ENCODE data around the gene DESI1.
"Not testable (repeated sequence)": the region's sequence is repeated elsewhere in the genome, so short reads cannot be mapped to it uniquely, and the experiment has no call there.

Gene DESI1

DNA sequence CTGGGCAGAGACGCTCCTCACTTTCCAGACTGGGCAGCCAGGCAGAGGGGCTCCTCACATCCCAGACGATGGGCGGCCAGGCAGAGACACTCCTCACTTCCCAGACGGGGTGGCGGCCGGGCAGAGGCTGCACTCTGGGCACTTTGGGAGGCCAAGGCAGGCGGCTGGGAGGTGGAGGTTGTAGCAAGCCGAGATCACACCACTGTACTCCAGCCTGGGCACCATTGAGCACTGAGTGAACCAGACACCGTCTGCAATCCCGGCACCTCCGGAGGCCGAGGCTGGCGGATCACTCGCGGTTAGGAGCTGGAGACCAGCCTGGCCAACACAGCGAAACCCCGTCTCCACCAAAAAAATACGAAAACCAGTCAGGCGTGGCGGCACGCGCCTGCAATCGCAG, 10.8 kb upstream of the DESI1 start:
- not testable (repeated sequence) for DNase-seq

DNA sequence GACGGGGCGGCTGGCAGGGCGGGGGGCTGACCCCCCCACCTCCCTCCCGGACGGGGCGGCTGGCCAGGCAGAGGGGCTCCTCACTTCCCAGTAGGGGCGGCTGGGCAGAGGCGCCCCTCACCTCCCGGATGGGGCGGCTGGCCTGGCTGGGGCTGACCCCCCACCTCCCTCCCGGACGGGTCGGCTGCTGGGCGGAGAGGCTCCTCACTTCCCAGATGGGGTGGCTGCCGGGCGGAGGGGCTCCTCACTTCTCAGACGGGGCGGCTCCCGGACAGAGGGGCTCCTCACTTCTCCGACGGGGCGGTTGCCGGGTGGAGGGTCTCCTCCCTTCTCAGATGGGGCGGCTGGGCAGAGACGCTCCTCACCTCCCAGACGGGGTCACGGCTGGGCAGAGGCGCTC, 10.3 kb upstream of the DESI1 start:
- not testable (repeated sequence) for DNase-seq

DNA sequence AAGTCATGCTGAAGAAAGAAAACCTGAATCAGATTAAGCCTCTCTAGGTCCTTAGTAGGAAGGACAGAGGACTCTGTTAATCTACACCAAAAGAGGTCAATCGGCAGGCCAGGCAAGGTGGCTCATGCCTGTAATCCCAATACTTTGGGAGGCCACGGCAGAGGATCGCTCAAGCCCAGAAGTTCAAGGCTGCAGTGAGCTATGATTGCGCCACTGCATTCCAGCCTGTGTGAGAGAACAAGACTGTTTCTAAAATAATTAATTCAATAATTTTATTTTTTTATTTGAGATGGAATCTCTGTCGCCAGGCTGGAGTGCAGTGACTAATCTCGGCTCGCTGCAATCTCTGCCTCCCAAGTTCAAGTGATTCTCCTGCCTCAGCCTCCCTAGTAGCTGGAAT, 4.7 kb upstream of the DESI1 start:
- DNase-seq: no peak

DNA sequence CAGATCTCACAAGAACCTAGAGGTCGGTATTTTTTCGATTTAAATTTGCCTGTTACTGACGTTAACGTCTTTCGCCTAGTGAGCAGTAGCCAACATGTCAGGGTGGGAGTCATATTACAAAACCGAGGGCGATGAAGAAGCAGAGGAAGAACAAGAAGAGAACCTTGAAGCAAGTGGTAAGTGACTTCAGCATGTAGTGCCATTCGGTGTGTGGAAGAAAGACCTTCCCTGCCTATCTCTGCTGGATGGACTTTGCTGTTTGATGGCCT, 1.0 kb upstream of the DESI1 start:
- no peak for DNase-seq

DNA sequence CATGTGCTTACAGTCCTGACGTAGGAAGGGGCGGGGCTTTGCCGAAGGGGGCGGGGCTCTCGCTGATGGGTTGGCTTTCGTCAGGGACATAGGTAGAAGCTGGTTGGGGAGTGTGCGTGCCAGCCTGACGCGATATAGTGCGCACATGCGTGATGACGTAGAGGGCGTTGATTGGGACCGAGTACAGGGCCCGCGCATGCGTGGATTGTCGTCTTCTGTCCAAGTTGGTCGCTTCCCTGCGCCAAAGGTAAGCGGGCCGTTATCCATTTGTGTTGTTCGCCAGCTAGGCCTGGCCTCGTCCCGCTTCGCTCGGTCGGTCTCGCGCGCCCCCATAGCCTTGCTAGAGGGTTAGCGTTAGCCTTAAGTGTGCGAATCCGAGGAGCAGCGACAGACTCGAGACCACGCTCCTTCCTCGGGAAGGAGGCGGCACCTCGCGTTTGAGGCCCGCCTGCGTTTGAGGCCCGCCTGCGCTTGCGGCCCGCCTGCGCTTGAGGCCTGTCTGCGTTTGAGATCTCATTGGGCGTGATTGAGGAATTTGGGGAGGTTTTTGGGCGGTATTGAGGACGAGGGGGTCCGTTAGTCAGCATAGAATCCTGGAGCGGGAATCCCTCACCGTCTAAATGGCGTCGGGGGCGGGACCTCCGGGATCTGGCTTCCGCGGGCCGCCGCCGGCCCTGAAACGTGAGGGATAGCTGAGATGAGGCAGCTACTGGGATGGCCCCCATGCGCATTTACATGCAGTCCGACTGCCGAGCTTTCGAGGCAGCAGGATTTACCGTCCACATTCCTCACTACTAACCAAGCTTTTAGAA, 462 bp upstream of the DESI1 start, which contains the start of gene XRCC6:
TSS of gene XRCC6 (plus strand) at position 197 of the 812 bp plus-strand sequence. CDS start 710 bp downstream, outside the sequence.
- peak; percentile 89 for DNase-seq

DNA sequence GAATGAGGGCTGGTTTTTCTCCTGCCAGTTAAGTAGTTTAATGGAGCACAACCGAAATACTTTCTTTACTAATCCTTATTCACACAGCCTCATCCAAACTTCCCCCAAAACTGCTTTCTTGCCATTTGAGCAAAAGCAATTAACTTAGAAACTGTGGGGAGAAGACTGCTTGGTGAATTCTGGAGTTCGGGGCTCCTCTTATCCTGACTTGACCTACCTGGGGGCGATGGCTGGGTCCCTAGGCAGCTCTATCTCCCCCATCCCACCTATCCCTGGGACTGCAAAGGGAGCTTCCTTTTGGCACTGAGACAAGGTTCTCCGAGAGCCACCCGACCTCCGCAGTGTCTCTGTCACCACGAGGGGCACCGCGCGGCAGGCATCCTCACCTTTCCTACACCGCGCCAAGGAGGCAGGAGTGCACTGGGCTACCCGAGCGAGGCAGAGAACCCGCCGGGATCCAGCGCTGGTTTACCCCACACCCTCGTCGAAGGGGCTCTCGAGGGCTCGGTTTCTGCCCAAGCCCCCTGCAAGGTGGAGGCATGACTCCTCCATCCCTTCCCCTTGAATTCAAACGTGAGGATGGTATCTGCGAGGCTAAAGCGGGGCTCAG, 759 bp downstream of the DESI1 start:
- no peak for DNase-seq

DNA sequence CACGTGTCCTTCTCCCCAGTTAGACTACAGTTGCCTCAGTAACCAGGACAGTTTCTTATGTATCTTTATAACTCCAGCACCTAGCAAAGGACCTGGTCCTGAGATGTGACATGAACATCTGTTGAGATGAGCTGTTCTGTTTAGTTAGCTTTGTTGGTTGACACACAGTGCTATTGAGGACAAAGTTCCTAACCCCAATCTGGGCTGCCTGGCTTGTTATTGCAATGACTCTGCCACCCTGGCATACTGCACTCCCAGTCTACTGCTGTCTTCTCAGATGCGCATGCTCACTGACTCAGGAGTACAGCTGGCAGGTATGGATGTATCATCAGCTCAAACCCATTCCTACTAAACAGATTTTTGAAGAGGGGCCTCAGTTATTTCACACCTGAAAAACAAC, 7.4 kb downstream of the DESI1 start:
- DNase-seq: no peak

DNA sequence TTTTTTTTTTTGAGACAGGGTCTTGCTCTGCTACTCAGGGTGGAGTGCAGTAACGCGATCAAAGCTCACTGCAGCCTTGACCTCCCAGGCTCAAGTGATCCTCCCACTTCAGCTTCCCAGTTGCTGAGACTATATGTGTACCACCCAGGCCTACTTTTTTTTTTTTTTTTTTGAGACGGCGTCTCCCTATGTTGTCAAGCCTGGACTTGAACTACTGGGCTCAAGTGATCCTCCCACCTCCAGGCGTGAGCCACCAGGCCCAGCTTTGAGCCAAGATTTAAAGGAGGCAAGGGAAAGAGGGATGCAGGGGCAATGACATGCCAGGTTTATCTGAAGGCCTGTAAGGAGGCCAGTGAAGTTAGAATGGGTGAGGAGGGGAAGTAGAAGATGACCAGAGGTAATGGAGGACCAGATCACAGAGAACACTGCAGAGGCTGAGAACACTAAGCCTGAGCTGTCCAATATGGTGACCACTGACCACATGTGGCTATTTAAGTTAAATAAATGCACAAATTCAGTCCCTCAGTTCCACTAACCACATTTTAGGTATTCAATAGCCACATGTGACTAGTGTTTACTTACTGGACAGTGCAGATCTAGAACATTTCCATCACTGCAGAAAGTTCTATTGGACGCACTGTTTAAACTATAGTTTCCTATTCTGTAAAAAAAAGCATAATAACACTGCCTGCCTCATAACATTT, 8.1 kb downstream of the DESI1 start:
- no peak for DNase-seq

DNA sequence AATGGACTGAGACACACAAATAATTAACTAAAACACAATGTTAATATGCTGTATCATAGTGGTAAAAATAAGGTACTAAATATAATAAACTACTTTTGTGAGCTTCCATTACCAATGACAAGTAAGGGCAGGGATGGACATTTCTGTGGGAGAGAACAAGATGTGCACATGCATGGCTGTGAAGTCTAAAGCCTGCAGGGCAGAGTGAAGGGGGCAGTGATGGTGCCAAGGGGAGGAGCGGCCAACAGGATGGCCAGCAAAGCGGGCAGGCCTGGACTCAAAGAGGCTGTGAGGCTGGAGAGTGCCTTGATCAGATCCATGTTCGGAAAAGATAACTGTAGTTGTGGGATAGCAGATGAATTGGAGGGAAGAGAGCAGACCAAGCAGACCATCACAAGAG, 12.5 kb downstream of the DESI1 start:
- DNase-seq: no peak

DNA sequence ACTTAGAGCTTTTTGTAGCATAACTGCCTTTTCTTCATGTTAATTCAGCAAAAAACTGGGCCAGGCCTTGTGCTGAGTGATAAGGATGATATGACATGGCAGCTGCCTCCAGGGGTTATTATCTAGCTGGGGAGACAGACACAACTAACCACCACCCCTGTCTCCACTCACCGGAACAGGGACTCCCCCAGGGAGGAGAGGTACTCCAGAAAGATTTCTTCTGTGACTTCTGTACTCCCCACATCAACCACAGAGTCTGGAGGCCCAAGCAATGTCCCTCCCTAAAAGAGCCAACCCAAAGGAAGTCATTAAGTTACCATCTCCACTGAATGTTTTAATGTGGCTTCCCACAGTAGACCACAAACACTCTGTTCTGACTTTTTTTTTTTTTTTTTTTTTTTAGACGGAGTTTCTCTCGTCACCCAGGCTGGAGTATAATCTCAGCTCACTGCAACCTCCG, 16.9 kb downstream of the DESI1 start:
- no peak for DNase-seq

DNA sequence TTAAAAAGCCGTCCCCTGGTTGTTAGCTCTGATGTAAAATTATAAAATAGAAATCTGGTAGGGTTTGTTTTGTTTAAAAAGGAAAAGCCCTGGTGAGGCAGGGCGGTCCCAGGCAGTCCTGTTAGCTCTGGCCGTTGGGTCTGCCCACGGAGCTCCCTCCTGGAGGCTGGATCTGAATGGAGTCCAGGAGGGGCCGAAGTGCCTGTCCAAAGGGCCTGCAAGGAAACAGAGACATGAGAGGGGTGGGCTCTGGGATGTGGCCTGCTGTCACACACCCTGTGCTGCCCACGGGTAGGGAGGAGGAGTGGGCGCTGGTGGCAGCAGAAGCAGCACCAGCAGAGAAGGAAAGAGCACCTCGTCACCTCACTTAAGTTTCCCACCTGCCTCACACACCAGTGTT, 19.9 kb downstream of the DESI1 start:
- DNase-seq: no peak

DNA sequence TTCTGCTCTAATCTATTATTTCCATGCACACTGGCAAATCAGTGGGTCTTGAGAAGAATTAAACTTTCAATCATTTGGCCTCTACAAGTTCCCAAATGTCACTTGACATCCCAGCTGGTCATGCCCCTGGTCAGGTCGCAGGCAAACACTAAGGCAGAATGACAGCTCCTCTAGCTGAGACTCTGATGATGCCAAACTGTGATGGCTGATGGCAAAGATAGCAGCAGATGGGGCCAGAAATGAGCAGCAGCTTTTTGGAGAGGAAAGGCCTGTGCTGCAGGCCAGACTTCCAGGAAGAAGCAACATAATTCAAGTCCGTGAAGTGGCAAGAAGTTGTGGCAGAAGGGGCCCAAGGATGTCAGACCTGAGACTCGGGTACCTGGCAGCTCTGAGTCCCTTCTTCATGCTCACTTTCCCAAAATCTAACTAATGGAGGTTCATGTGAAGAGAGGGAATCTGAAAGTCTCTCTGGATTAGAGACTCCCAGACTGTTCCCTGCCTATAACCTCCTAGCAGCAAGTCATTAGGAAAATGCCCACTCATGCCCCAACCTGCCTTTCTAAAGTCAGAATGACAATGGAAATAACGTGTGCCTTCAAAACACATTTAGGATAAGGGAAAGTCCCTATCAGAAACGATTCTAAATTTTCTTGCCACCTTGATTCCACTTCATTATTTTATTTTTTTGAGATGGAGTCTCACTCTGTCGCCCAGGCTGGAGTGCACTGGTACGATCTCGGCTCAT, 21.8 kb downstream of the DESI1 start:
- no peak for DNase-seq

DNA sequence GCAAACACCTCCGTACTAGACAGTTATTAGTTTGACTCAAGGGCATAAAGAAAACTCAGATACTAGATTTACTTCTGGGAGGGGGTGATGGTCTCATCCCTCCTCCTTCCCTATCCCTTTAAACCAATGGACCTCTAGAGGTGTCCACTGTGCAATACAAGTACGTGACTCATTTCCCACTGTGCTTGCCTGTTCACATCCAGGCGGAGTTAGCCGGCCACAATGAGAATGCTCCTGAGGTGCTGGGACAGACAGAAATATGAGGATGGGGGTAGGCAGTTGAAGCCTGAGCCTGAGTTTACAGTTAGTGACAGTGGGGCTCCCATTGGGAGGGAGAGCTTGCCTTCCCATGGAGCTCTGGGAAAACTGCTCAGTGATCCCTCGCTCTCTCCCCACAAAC, 22.8 kb downstream of the DESI1 start:
- no peak for DNase-seq

DNA sequence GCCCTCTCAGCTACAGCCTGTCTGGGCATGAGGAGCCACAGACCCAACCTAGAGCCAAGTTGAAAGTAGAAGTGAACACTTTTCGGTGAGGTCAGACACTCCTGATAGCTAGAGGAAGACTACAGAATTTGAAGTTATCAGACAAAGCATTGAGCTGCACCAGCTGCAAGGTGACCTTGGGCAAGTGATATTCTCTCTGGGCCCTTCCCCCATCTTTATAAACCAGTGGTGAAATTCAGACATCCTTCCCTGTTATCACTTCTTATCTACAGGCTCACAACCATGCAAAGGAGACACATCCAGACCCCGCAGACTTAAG, 23.2 kb downstream of the DESI1 start:
- DNase-seq: no peak

DNA sequence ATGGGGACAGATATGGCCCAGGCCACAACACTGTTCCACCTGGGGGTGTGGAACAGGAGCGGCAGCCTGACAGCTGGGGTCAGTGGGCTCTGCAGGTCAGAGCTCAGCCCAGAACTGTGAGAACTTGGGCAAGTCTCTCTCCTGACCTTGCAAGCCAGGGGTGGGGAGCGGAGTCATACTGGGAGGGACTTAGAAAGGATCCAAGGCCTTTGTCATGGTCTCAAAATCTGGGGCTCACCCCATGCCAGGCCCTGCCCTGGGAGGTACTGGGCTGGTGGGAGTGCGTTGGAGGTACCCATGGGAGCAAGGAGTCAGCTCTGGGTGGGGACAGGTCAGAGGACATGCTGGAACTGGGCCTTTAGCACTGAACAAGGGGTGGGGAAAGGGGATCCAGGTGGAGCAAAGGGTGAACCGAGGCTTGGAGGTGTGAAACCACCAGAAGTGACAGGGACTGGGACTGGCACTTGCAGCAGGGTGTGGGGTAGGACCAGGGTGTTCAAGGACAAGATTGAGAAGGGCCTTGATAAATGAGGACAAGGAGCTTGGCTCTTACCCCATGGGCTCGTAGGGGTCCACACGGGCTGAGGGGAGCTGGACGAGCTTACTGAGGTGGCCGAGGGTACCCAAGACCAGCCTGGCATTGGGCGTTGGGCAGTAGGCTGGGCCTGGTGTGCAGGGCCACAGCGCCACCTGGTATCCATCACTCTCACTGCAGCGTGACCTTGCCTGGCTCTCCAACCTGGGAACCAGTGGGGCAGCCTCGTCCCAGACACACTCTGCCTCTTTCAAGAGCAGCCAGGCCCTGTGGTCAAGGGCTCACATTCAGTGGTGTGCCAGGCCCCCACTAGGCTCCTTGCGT, 23.8 kb downstream of the DESI1 start:
- DNase-seq: no peak

DNA sequence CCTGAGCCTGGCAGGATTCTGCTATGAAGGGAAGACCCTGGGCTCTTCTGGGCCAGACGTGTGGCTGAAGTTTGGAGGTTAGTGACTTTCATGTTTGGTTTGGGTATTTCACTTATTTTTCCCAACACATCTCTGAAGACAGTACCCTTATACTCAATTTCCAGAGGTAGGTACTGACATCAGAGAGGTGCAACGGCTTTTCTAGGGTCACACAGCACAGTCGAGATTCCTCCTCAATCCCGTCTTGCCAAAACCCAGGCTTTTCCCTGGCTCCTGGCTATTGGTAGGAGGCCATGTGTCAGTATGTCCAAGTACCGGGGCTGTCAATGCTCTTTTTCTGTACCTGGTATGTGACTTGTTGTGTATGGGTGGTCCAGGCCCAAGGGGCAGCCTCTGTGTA, 25.1 kb downstream of the DESI1 start:
- no peak for DNase-seq

DNA sequence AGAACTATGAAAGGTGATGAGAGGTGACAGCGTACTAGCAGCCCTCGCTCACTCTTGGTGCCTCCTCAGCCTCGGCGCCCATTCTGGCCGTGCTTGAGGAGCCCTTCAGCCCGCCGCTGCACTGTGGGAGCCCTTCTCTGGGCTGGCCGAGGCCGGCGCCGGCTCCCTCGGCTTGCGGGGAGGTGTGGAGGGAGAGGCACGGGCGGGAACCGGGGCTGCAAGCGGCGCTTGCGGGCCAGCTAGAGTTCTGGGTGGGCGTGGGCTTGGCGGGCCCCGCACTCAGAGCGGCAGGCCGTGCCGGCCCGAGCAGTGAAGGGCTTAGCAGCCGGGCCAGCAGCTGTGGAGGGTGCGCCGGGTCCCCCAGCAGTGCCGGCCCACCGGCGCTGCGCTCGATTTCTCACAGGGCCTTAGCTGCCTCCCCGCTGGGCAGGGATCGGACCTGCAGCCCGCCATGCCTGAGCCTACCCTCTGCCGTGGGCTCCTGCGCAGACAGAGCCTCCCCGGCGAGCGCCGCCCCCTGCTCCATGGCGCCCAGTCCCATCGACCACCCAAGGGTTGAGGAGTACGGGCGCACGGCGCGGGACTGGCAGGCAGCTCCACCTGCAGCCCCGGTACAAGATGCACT, 27.4 kb downstream of the DESI1 start:
- DNase-seq: not testable (repeated sequence)

DNA sequence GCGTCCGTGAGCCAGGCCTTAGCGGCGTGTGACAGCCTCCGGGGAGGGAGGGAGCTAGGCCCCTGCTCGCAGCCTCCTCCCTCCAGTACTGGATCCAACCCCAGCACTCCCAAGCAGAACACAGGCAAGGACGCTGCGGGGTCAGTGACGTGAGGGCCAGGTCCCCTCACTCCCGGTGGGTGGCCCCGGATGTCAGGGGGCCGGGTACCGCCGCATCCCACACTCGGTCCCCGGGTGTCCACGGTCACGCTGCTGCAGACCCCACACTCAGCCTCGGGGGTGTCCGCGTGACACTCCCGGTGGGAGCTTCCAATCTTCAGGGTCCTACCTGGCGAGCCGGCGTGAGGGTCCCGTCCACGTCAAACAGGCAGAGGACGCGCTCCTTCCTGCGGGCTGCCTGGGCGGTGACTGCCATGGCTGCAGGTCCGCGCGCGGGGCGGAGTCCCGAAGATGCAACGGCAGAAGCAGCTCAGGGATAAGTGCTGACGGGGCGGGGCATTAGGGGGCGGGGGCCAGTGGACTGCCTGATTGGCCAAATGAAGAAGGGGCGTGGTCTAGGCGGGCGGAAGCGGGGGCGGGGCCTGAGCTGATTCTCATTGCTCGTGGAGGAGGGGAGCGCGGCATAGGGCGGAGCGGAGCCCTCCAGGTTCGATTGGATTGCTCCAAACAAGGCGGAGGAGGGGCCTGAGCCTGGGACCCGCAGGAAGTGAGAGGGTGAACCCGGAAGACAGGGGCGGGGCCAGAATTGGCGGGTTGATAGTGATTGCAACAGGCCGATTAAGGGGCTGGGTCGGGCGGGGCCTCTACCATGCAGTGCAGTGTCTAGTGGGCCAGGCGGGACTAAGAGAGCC, 31.2 kb downstream of the DESI1 start, which contains the start of gene PMM1:
TSS of gene PMM1 (minus strand) at position 450 of the 851 bp plus-strand sequence. CDS start at position 415, 35 bp downstream.
- DNase-seq: peak; percentile 92

DNA sequence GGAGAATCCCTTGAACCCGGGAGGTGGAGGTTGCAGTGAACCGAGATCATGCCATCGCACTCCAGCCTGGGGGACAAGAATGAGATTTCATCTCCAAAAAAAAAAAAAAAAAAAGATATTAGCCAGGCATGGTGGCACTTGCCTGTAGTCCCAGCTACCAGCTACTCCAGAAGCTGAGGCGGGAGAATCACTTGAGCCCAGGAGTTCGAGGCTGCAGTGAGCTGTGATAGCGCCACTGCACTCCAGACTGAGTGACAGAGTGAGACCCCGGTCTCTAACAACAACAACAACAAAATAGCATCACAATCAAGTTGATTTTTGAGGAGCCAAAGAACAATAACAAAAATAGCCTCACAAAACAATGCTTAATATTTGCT, 33.5 kb downstream of the DESI1 start:
- no peak for DNase-seq

DNA sequence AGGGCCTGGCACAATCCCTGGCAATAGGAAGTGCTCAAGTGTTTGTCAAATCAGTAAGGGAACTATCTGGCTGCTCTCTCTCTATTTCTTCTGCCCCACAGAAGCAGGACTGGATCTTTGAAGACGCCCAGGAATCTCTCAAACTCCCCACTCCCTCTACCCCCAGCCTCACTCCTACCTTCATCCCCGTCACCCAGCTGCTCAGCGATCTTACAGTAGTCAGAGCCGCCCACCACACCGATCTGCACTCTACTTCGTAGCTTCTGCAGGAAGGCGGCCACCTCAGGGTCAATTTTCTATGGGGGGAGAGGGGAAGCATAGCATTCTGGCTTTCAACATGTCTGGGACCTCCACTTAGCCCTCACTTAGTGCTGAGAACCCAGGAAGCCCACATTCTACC, 34.9 kb downstream of the DESI1 start:
- DNase-seq: no peak

DNA sequence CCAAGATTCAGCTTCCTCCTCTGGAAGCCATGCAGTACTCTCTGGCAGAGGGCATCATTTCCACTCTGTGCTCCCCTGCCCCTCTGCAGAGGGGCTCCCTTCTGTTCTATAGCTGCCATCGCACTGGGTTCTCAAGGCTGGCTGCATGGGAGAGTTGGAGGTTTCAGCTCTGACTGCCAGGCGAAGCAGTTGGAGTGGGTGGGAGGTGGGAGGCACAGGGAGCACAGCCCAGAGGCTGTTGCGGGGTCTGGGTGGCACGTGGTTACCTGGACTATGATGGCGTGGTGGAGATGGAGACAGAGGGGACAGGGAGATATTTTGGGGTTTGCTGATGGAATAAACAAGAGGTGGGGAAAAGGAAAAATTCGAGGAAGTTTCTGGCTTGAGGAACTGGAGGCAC, 36.0 kb downstream of the DESI1 start:
- no peak for DNase-seq
